AG04450 (cell line): Measurements from ENCODE around the gene NKAIN4. TPM values are rescaled to one million over a fixed set of nuclear protein-coding genes. Genes with fewer than 3 reads are reported as not detected.
"Not testable (repeated sequence)": the region's sequence is repeated elsewhere in the genome, so short reads cannot be mapped to it uniquely, and the experiment has no call there.

Source experiments
- CTCF ChIA-PET: fragments of 300-600, 350-600 bp; formaldehyde crosslinking; extraction: SDS; loops from one replicate; lab custom pipeline; 2022; ENCODE audit warnings: antibody characterized with exemption, inconsistent platforms; lab: Charles Lee
- POLR2A ChIA-PET: fragments of 350-600 bp; formaldehyde crosslinking; extraction: SDS; loops from one replicate; lab custom pipeline; 2021; ENCODE audit warnings: antibody characterized with exemption, inconsistent platforms; lab: Yijun Ruan, JAX
- DNase-seq: peaks from one replicate; pipeline ENCODE4 v3.0.0-alpha.2; 2011; ENCODE audit warnings: low read depth, low spot score
- H3K27ac ChIP-seq: one replicate; pipeline ENCODE4 v1.5.1; 2012; ENCODE audit warnings: low read depth, low read length, control low read depth
- H3K27me3 ChIP-seq: one replicate; pipeline ENCODE4 v1.6.0; 2012; ENCODE audit warnings: low read length; ENCODE audit not compliant: control insufficient read depth, insufficient read depth
- H3K4me3 ChIP-seq: 2 replicates; pipeline ENCODE4 v1.5.1; 2011; ENCODE audit warnings: mild to moderate bottlenecking, low read depth, low read length, control low read depth
- H3K9me3 ChIP-seq: 2 replicates; pipeline ENCODE4 v1.5.1; 2012; ENCODE audit warnings: low read length; ENCODE audit not compliant: control insufficient read depth, insufficient read depth
- polyA plus RNA-seq: library from polyadenylated mRNA; depleted of rRNA; stranded (reverse); fragments of >200 nt; gene quantifications from 2 replicates; pipeline ENCODE4 v1.2.3, GENCODE V29; 2011
- TF ChIP-seq, protein P1 (sequence below): IDR thresholded peaks from 2 replicates; pipeline ENCODE4 v1.5.1; 2011; ENCODE audit warnings: low read depth, low read length, control low read depth, inconsistent platforms

NKAIN4 gene
- polyA plus RNA-seq, 1 experiment: not detected

DNA sequence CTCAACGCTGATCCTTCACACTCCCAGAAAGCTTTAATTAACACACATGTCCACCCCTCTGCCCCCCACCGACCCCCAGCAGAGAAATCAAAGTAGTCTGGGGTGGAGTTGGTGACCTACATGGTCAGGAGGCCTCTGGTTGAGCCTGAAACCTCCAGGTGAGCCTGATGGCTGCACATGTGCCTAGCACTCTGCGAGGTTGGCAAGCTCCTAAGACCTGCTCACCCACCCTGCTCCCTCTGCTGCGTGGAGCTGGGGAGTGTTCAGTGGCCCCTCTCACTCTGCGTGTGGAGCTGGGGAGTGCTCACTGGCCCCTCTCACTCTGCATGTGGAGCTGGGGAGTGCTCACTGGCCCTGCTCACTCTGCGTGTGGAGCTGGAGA, 30.4 kb downstream of the NKAIN4 start:
- no peak overlapping the region for H3K27ac ChIP-seq
- peaks cover 22% of the 10 kb centered on the region for H3K27me3 ChIP-seq
- POLR2A ChIA-PET: interaction anchor here (1.0 to 2.1 kb wide), 3 partner anchors 9 to 49 kb away, joined by 3 to 9 read pairs (median 5); partner anchors contain the start of gene ARFGAP1
- TF ChIP-seq, protein P1, sequence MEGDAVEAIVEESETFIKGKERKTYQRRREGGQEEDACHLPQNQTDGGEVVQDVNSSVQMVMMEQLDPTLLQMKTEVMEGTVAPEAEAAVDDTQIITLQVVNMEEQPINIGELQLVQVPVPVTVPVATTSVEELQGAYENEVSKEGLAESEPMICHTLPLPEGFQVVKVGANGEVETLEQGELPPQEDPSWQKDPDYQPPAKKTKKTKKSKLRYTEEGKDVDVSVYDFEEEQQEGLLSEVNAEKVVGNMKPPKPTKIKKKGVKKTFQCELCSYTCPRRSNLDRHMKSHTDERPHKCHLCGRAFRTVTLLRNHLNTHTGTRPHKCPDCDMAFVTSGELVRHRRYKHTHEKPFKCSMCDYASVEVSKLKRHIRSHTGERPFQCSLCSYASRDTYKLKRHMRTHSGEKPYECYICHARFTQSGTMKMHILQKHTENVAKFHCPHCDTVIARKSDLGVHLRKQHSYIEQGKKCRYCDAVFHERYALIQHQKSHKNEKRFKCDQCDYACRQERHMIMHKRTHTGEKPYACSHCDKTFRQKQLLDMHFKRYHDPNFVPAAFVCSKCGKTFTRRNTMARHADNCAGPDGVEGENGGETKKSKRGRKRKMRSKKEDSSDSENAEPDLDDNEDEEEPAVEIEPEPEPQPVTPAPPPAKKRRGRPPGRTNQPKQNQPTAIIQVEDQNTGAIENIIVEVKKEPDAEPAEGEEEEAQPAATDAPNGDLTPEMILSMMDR: no peak
- DNase-seq: no peak
- no peak overlapping the region for H3K4me3 ChIP-seq
- H3K9me3 ChIP-seq: no peaks in the 10 kb centered on the region
- CTCF ChIA-PET: interaction anchor here (0.5 to 3.9 kb wide), 38 partner anchors 10 to 812 kb away, joined by 3 to 59 read pairs (median 6); partner anchors contain the start of genes ARFGAP1, BIRC7, COL20A1 and YTHDF1

DNA sequence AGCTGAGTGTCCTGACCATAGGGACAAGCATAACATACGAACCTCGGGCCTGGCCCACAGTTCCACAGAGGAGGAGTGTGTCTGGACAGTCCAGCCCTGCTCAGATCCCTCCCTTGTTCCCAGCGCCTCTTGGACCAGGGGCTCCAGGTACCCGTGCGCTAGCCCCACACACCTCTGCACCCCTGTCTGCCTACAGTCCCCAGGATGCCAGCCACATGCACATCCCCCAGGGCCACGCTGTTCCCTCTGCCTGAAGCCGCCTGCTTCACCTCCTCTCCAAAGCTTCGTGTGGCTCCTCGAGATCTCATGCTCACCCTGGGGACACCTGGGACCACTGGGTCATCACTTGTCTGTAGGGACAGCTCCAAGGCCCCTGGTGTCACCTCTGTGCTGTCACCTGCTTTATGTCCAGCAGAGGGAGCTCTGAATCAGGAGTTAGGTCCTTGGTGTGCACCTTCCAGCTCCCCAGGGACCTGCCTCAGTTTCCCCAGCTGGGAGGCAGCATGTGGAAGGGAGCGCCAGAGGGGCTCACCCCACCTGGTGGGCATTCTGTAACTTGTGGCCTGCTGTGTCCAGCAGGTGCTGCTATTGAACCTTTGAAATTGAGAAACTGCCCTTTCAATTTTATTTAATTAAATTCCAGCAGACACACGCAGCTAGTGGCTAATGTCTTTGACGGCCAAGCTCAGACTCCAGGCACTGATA, 31.0 kb downstream of the NKAIN4 start:
- H3K27ac ChIP-seq: no peak overlapping the region
- H3K27me3 ChIP-seq: peaks cover 22% of the 10 kb centered on the region
- TF ChIP-seq, protein P1: peak; percentile 82
- DNase-seq: no peak
- no peaks in the 10 kb centered on the region for H3K9me3 ChIP-seq
- ChIA-PET CTCF (interaction anchor here (0.5 to 3.9 kb wide), 37 partner anchors 10 to 811 kb away, joined by 3 to 59 read pairs (median 6); partner anchors contain the start of genes ARFGAP1, BIRC7, COL20A1 and YTHDF1), POLR2A (interaction anchor here (0.5 to 2.1 kb wide), 4 partner anchors 8 to 184 kb away, joined by 3 to 9 read pairs (median 4); partner anchors contain the start of gene ARFGAP1)
- no peak overlapping the region for H3K4me3 ChIP-seq

DNA sequence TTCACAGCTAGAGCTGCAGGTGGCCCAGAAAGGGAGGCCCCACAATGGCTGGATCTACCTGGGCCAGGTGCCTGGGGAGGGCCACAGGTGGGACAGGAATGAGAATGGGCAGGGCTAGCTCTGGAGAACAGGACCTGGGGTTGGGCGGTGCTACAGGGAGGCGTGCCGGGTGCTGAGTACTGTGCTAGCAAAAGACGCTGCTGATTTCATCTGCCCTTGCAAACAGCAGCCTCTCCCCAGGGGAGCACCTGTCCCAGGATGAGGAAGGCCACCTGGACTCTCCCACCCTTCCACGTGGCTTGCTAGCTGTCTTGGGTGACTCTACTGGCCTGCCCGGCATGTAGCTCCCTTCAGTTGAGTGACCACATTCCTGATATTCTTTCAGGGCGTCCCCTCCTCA, 31.7 kb downstream of the NKAIN4 start:
- no peak overlapping the region for H3K27ac ChIP-seq
- TF ChIP-seq, protein P1: no peak
- H3K27me3 ChIP-seq: peaks cover 22% of the 10 kb centered on the region
- H3K4me3 ChIP-seq: no peak overlapping the region
- ChIA-PET POLR2A (no interaction called here), CTCF (interaction anchor here (0.8 to 3.9 kb wide), 21 partner anchors 8 to 159 kb away, joined by 3 to 59 read pairs (median 10); partner anchors contain the start of genes ARFGAP1, BIRC7 and YTHDF1)
- no peaks in the 10 kb centered on the region for H3K9me3 ChIP-seq
- DNase-seq: no peak

DNA sequence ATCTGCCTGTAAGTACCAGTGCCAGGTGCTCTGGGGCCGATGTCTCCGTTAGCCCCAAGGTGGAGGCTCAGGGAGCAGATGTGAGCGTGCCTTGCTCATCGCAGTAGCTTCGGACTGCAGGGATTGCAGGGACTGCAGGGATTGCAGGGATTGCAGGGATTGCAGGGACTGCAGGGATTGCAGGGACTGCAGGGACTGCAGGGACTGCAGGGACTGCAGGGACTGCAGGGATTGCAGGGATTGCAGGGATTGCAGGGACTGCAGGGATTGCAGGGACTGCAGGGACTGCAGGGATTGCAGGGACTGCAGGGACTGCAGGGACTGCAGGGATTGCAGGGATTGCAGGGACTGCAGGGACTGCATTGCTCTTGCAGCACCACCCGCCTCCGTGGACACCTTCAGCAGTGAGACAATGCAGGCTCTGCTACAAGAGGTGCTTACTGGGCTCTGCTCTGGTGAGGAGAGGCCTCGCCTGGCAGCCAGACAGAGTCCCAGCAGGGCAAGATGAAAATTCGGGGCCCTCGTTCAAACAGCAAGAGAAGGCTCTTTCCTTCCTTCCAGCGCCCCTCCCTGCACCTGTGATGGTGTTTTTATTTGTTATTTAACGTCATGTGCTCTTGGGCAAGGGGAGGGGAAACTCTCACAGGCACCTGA, 32.7 kb downstream of the NKAIN4 start:
- POLR2A ChIA-PET, H3K4me3 ChIP-seq, H3K9me3 ChIP-seq, DNase-seq, H3K27ac ChIP-seq: not testable (repeated sequence)
- CTCF ChIA-PET: interaction anchor here (0.9 to 1.2 kb wide), 2 partner anchors 8 to 160 kb away, joined by 3 read pairs; no protein-coding TSS in a partner anchor
- H3K27me3 ChIP-seq: peaks cover 22% of the 10 kb centered on the region

DNA sequence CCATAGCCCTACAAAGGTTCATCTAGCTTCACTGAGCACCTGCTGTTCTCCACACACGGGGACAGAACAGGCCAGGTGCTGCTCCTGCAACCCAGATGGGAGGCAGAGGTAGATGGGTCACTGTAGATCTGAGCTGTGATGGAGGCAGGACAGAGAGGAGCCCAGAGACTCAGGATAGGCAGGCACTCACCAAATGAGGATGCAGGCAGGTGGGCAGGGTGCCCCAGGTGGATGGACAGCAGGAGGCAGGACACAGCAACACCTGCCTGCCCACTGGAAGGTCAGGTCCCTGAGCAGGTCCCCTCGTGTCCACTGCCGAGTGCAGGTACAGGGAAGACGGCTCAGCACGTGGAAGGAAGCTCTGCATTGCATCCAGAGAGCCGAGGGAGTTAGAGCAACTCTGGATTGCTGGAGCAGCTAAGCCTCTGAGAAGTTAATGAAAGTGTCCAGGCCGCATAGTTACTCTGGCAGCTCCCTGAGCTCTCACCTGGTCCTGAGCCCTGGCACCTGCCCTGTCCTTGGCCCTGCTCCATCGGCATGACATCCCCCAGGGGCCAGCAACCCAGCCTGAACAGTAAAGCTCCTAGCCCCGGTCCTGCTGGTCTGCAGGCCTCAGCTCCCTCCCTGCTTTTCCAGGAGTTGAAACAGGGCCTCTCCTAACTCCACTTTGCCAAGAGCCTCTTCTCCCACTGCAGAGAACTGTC, 33.4 kb downstream of the NKAIN4 start:
- H3K27ac ChIP-seq: no peak overlapping the region
- ChIA-PET CTCF (interaction anchor here (0.8 to 1.2 kb wide), 3 partner anchors 9 to 161 kb away, joined by 3 read pairs; no protein-coding TSS in a partner anchor), POLR2A (no interaction called here)
- no peak for DNase-seq
- peaks cover 22% of the 10 kb centered on the region for H3K27me3 ChIP-seq
- H3K4me3 ChIP-seq: no peak overlapping the region
- TF ChIP-seq, protein P1: no peak
- no peaks in the 10 kb centered on the region for H3K9me3 ChIP-seq
